ENCODE data around the gene VSIG2.

DNA sequence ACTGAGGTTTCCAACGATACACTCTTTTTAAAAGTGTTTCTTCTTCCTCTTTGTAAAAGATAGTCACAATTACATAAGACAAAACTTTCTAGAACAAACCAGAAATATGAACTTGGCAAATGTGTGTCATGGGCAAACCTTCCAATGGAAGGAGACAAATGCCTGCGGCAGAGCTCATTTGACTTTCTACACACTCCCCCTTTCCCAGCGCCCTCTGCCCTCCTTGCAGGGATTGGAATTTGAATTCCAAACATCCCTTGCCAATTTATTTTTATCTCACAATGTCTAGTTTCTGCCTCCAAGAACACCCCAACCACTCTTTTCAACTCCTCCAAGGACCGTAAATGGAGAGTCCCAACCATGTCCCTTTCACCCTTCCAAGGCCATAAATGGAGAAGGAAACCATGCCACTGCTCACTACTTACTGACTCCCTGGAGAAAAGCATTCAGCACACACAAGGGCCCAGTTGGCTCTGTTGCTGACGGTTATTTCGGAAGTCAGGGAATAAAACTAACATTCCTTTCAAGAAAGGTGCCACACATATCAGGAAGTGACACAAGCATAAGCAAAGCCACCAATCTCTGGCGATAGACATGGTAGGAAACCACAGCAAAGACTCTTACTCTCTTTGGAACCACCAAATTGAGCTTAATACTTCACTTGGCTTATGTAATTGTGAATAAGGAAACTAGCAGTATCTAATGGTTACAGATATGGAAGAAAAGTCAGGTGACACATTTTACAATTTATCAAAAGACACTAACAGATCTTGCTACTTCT is 25.0 kb upstream of the VSIG2 start:
- TF ChIP-seq, protein P1, sequence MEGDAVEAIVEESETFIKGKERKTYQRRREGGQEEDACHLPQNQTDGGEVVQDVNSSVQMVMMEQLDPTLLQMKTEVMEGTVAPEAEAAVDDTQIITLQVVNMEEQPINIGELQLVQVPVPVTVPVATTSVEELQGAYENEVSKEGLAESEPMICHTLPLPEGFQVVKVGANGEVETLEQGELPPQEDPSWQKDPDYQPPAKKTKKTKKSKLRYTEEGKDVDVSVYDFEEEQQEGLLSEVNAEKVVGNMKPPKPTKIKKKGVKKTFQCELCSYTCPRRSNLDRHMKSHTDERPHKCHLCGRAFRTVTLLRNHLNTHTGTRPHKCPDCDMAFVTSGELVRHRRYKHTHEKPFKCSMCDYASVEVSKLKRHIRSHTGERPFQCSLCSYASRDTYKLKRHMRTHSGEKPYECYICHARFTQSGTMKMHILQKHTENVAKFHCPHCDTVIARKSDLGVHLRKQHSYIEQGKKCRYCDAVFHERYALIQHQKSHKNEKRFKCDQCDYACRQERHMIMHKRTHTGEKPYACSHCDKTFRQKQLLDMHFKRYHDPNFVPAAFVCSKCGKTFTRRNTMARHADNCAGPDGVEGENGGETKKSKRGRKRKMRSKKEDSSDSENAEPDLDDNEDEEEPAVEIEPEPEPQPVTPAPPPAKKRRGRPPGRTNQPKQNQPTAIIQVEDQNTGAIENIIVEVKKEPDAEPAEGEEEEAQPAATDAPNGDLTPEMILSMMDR (IDR thresholded peaks at IDR 0.05) = no peak
- no peak for TF ChIP-seq POLR2A (IDR thresholded peaks at IDR 0.05)

All from uterus (tissue), 2 donors.